ENCODE results near the gene CERKL.

The CERKL gene

DNA sequence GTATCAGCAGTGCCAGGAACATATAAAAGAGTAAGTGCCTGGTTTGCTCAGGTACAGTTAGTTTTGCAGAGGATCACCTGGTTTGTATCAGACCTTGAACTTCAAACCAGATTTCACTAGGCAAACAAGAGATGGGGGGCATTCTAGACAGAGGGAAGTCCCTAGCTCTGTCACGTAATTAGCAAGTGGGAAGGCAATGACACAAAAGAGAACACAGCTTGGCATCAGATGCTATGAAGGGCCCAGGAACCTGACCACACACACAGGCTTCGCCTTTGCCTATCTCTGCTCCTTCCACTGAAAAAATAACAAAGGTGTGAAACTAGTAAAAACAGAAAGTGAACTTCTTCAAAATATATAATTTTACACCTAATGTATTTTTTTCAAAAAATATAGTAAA is 62.6 kb downstream of the CERKL start:
- no peaks in the 10 kb centered on the region for H3K4me1 ChIP-seq (ENCODE audit: control insufficient read depth, insufficient read depth, low read length, unreplicated experiment)
- no peak overlapping the region for H3K4me3 ChIP-seq (ENCODE audit: low read depth, low read length)
- H3K27me3 ChIP-seq (ENCODE audit: insufficient read depth, low read length), result peaks cover 37% of the 10 kb centered on the region
- no peaks in the 10 kb centered on the region for H3K79me2 ChIP-seq (ENCODE audit: control insufficient read depth, insufficient read depth, low read length, unreplicated experiment)
- H2AFZ ChIP-seq (ENCODE audit: low read length, unreplicated experiment), result no peak overlapping the region
- no peak overlapping the region for H3K27ac ChIP-seq (ENCODE audit: low read depth, low read length)
- no peaks in the 10 kb centered on the region for H3K36me3 ChIP-seq (ENCODE audit: insufficient read depth, low read length)

- Histone ChIP-seq H2AFZ (ENCODE audit: low read length, unreplicated experiment) (no peak overlapping the region), H3K27ac (ENCODE audit: low read depth, low read length) (no peak overlapping the region), H3K36me3 (ENCODE audit: insufficient read depth, low read length) (no peaks in the 10 kb centered on the region), H3K27me3 (ENCODE audit: insufficient read depth, low read length) (peaks cover 59% of the 10 kb centered on the region), H3K4me1 (ENCODE audit: control insufficient read depth, insufficient read depth, low read length, unreplicated experiment) (no peaks in the 10 kb centered on the region), H3K79me2 (ENCODE audit: control insufficient read depth, insufficient read depth, low read length, unreplicated experiment) (no peaks in the 10 kb centered on the region), H3K4me3 (ENCODE audit: low read depth, low read length) (no peak overlapping the region)
Measured at GRCh38 chr2:181589779-181590178, 67.1 kb downstream of the CERKL start.

DNA sequence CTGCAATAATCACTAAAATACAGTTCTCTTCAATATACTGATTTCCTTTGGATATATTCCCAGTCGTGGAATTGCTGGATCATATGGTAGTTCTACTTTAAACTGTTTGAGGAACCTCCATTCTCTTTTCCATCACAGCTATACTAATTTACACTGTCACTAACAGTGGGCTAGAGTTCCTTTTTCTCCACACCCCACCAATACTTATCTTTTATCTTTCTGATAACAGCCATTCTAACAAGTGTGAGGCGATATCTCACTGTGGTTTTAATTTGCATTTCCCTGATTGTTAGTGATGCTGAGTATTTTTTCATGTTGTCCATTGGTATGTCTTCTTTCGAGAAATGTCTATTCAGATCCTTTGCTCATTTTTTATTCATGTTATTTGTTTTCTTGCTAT is 68.4 kb downstream of the CERKL start:
- peaks cover 66% of the 10 kb centered on the region for H3K27me3 ChIP-seq (ENCODE audit: insufficient read depth, low read length)
- no peak overlapping the region for H3K27ac ChIP-seq (ENCODE audit: low read depth, low read length)
- H3K4me3 ChIP-seq (ENCODE audit: low read depth, low read length), result no peak overlapping the region
- no peak overlapping the region for H2AFZ ChIP-seq (ENCODE audit: low read length, unreplicated experiment)
- H3K79me2 ChIP-seq (ENCODE audit: control insufficient read depth, insufficient read depth, low read length, unreplicated experiment), result no peaks in the 10 kb centered on the region
- H3K36me3 ChIP-seq (ENCODE audit: insufficient read depth, low read length), result no peaks in the 10 kb centered on the region
- H3K4me1 ChIP-seq (ENCODE audit: control insufficient read depth, insufficient read depth, low read length, unreplicated experiment), result no peaks in the 10 kb centered on the region

DNA sequence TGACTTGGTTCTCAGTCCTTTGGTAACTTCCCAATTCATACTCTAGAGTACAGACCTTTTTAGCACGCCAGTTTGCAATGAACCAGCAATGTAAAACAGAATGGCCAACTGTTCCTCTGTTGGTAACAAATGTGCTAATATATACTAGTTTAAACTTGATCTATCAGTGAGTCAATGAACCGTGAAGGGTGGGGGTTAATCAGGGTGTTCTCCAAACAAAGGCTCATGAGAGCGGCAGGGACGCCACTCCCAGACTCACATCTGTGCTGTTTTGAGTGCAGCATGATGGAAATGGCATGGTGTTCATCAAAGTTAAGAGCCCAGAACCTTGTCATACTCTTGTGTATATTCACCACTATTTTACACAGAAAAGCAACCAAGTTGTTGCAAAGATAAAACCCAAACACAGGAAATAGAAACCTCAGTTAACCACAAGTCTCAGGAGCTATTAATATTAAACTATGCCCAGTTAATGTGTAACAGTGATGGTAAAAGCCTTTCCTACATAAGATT is 70.3 kb downstream of the CERKL start:
- Histone ChIP-seq H3K4me3 (ENCODE audit: low read depth, low read length) (no peak overlapping the region), H3K27ac (ENCODE audit: low read depth, low read length) (no peak overlapping the region), H3K4me1 (ENCODE audit: control insufficient read depth, insufficient read depth, low read length, unreplicated experiment) (no peaks in the 10 kb centered on the region), H2AFZ (ENCODE audit: low read length, unreplicated experiment) (no peak overlapping the region), H3K79me2 (ENCODE audit: control insufficient read depth, insufficient read depth, low read length, unreplicated experiment) (no peaks in the 10 kb centered on the region), H3K36me3 (ENCODE audit: insufficient read depth, low read length) (no peaks in the 10 kb centered on the region), H3K27me3 (ENCODE audit: insufficient read depth, low read length) (peaks cover 62% of the 10 kb centered on the region)

DNA sequence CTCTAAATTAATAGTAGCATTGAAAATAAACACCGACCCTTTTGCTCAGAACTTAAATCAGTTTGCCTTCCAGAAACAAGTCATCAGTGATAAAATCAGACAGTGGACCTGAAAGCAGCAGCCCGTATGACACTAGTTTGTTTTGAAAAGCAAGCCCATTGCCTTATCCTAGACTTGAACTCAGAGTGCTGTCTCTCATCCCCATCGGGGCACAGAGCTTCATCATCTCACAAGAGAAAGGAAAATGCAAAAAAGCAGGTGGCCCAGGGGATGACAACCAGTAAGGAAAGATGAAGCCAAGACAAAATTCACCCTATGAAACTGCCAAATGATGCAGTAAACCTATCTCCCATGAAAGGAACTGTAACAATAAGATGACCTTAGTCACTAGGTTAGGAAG is 71.2 kb downstream of the CERKL start:
- no peaks in the 10 kb centered on the region for H3K36me3 ChIP-seq (ENCODE audit: insufficient read depth, low read length)
- no peak overlapping the region for H3K4me3 ChIP-seq (ENCODE audit: low read depth, low read length)
- no peaks in the 10 kb centered on the region for H3K4me1 ChIP-seq (ENCODE audit: control insufficient read depth, insufficient read depth, low read length, unreplicated experiment)
- no peak overlapping the region for H3K27ac ChIP-seq (ENCODE audit: low read depth, low read length)
- H3K27me3 ChIP-seq (ENCODE audit: insufficient read depth, low read length), result peaks cover 56% of the 10 kb centered on the region
- H2AFZ ChIP-seq (ENCODE audit: low read length, unreplicated experiment), result no peak overlapping the region
- H3K79me2 ChIP-seq (ENCODE audit: control insufficient read depth, insufficient read depth, low read length, unreplicated experiment), result no peaks in the 10 kb centered on the region

GRCh38 chr2:181581534-181581933 is 75.4 kb downstream of the CERKL start:
- Histone ChIP-seq H3K79me2 (ENCODE audit: control insufficient read depth, insufficient read depth, low read length, unreplicated experiment) (no peaks in the 10 kb centered on the region), H3K27ac (ENCODE audit: low read depth, low read length) (no peak overlapping the region), H3K27me3 (ENCODE audit: insufficient read depth, low read length) (peaks cover 42% of the 10 kb centered on the region), H3K4me3 (ENCODE audit: low read depth, low read length) (no peak overlapping the region), H3K4me1 (ENCODE audit: control insufficient read depth, insufficient read depth, low read length, unreplicated experiment) (no peaks in the 10 kb centered on the region), H3K36me3 (ENCODE audit: insufficient read depth, low read length) (no peaks in the 10 kb centered on the region), H2AFZ (ENCODE audit: low read length, unreplicated experiment) (no peak overlapping the region)

- Histone ChIP-seq H2AFZ (ENCODE audit: low read length, unreplicated experiment) (no peak overlapping the region), H3K79me2 (ENCODE audit: control insufficient read depth, insufficient read depth, low read length, unreplicated experiment) (no peaks in the 10 kb centered on the region), H3K4me1 (ENCODE audit: control insufficient read depth, insufficient read depth, low read length, unreplicated experiment) (no peaks in the 10 kb centered on the region), H3K27me3 (ENCODE audit: insufficient read depth, low read length) (peaks cover 22% of the 10 kb centered on the region), H3K4me3 (ENCODE audit: low read depth, low read length) (no peak overlapping the region), H3K36me3 (ENCODE audit: insufficient read depth, low read length) (no peaks in the 10 kb centered on the region), H3K27ac (ENCODE audit: low read depth, low read length) (no peak overlapping the region)
Measured at GRCh38 chr2:181578829-181579228, 78.1 kb downstream of the CERKL start.

GRCh38 chr2:181576431-181576830 is 80.5 kb downstream of the CERKL start:
- Histone ChIP-seq H3K79me2 (ENCODE audit: control insufficient read depth, insufficient read depth, low read length, unreplicated experiment) (no peaks in the 10 kb centered on the region), H3K27me3 (ENCODE audit: insufficient read depth, low read length) (peaks cover 7% of the 10 kb centered on the region), H3K4me1 (ENCODE audit: control insufficient read depth, insufficient read depth, low read length, unreplicated experiment) (no peaks in the 10 kb centered on the region), H3K27ac (ENCODE audit: low read depth, low read length) (no peak overlapping the region), H3K4me3 (ENCODE audit: low read depth, low read length) (no peak overlapping the region), H3K36me3 (ENCODE audit: insufficient read depth, low read length) (no peaks in the 10 kb centered on the region), H2AFZ (ENCODE audit: low read length, unreplicated experiment) (no peak overlapping the region)

DNA sequence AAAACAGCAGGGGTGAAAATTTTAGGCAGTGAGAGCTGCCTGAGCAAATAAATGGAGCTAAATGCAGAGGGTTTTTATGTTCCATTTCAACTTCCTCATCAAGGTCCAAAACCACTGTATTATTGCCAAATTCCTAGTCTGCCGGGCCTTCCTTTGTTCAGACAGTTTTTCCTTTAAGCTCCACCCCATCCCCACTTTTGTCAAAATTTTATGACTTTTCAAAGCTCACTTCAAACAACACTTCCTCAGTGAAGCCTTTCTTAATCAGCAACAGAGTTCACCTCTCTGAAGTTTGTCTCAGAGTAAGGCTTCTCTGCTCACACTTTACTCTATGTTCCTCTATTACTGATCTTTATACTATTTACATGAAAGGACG is 81.3 kb downstream of the CERKL start:
- H3K27me3 ChIP-seq (ENCODE audit: insufficient read depth, low read length), result peaks cover 7% of the 10 kb centered on the region; the same call in 1 of the 2 replicates

DNA sequence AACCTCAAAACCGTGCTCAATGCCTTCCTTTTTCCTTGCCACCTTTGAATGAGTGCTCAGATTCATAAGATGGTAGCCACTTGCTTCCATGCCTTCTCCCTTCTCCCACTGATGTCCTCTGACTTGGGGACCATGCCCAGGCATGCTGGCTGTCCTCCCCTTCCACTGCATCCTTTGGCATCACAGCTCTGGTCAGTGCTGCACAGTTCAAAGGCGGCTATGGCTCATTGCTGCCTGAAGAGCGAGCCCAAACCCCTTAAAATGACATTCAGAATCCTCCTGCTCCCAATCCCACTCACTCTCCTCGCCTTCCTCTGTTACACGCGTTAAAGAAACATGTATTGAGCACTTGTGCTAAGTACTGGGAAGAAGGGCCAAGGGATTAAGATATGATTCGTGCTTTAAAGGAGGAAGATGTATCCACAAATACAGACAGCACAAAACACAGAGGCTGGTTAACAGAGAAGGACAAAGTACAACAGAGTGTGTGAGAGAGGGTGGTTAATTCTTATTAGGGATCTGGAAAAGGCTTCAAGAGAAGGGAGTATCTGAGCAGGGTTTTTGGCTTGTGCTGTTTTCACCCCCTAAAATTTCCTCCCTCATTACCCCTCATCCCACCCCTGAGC is 81.8 kb downstream of the CERKL start:
- Histone ChIP-seq H3K79me2 (ENCODE audit: control insufficient read depth, insufficient read depth, low read length, unreplicated experiment) (no peaks in the 10 kb centered on the region), H3K4me1 (ENCODE audit: control insufficient read depth, insufficient read depth, low read length, unreplicated experiment) (no peaks in the 10 kb centered on the region), H3K27me3 (ENCODE audit: insufficient read depth, low read length) (peaks cover 7% of the 10 kb centered on the region; the same call in 1 of the 2 replicates), H3K4me3 (ENCODE audit: low read depth, low read length) (no peak overlapping the region), H3K27ac (ENCODE audit: low read depth, low read length) (no peak overlapping the region), H2AFZ (ENCODE audit: low read length, unreplicated experiment) (no peak overlapping the region), H3K36me3 (ENCODE audit: insufficient read depth, low read length) (no peaks in the 10 kb centered on the region)

More for the DNA sequence above, 81.3 kb downstream of the CERKL start:
- Histone ChIP-seq H3K4me1 (ENCODE audit: control insufficient read depth, insufficient read depth, low read length, unreplicated experiment) (no peaks in the 10 kb centered on the region), H2AFZ (ENCODE audit: low read length, unreplicated experiment) (no peak overlapping the region), H3K27ac (ENCODE audit: low read depth, low read length) (no peak overlapping the region), H3K4me3 (ENCODE audit: low read depth, low read length) (no peak overlapping the region), H3K79me2 (ENCODE audit: control insufficient read depth, insufficient read depth, low read length, unreplicated experiment) (no peaks in the 10 kb centered on the region), H3K36me3 (ENCODE audit: insufficient read depth, low read length) (no peaks in the 10 kb centered on the region)

DNA sequence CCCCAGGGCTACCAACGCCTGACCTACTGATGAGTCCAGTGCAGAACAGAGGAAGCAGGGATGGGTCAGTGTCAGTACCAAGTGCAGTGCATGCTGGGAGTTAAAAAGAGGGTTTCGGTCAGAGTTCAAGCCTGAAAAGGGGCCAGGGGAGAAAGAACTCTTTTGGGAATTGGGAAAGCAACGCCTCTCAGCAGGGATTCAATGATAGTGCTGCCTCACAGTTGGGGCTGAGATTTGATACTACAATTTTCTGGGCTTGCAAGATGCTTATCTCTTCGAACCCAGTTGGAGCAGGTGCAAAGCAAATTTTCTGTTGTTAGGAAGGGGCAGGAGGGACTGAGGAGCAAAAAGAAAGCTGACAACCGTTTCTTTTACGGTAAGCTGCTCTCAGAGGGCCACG is 82.6 kb downstream of the CERKL start:
- no peaks in the 10 kb centered on the region for H3K79me2 ChIP-seq (ENCODE audit: control insufficient read depth, insufficient read depth, low read length, unreplicated experiment)
- H3K4me3 ChIP-seq (ENCODE audit: low read depth, low read length), result no peak overlapping the region
- H3K36me3 ChIP-seq (ENCODE audit: insufficient read depth, low read length), result no peaks in the 10 kb centered on the region
- H3K27ac ChIP-seq (ENCODE audit: low read depth, low read length), result no peak overlapping the region
- no peak overlapping the region for H2AFZ ChIP-seq (ENCODE audit: low read length, unreplicated experiment)
- H3K27me3 ChIP-seq (ENCODE audit: insufficient read depth, low read length), result peaks cover 7% of the 10 kb centered on the region; the same call in 1 of the 2 replicates
- no peaks in the 10 kb centered on the region for H3K4me1 ChIP-seq (ENCODE audit: control insufficient read depth, insufficient read depth, low read length, unreplicated experiment)

All from ACC112 (cell line).